GM18907 (cell line): ENCODE data around the gene SLC5A6.

Experiments
- ATAC-seq: cut with Tn5 transposase; IDR thresholded peaks from one replicate; pipeline ENCODE4 v1.9.1; 2021; ENCODE audit warnings: mild to moderate bottlenecking, moderate library complexity; ENCODE audit not compliant: unreplicated experiment

The SLC5A6 gene

GRCh38 chr2:27211943-27212625 lies at the start of gene SLC5A6, which contains the start of gene ATRAID:
TSS of gene SLC5A6 (minus strand) at chr2:27212268. CDS start at chr2:27207650, 4,618 bp downstream.
TSS of gene ATRAID (plus strand) at chr2:27212041. CDS start at chr2:27212369, 328 bp downstream.
- peak; percentile 82 for ATAC-seq

GRCh38 chr2:27261241-27261925 lies 49.3 kb upstream of the SLC5A6 start:
- no peak for ATAC-seq

- ATAC-seq, result no peak
These were observed 46.0 kb upstream of the SLC5A6 start for GRCh38 chr2:27258051-27258450.

- ATAC-seq, result no peak
These were observed 44.9 kb upstream of the SLC5A6 start for GRCh38 chr2:27256855-27257454.

- no peak for ATAC-seq
These were observed 43.6 kb upstream of the SLC5A6 start for GRCh38 chr2:27255660-27256059.

GRCh38 chr2:27255187-27255586 lies 43.1 kb upstream of the SLC5A6 start:
- ATAC-seq, result no peak

GRCh38 chr2:27251766-27252165 lies 39.7 kb upstream of the SLC5A6 start:
- ATAC-seq, result no peak

GRCh38 chr2:27250652-27251379 lies 38.7 kb upstream of the SLC5A6 start:
- ATAC-seq, result no peak

GRCh38 chr2:27249891-27250651 lies 38.0 kb upstream of the SLC5A6 start:
- ATAC-seq, result peak; percentile 44

GRCh38 chr2:27249159-27249890 lies 37.3 kb upstream of the SLC5A6 start:
- no peak for ATAC-seq

- no peak for ATAC-seq
These were observed 35.8 kb upstream of the SLC5A6 start for GRCh38 chr2:27247893-27248292.

- ATAC-seq, result no peak
These were observed 33.6 kb upstream of the SLC5A6 start for GRCh38 chr2:27245626-27246025.

- ATAC-seq, result no peak
These were observed 33.0 kb upstream of the SLC5A6 start for GRCh38 chr2:27245116-27245515.

GRCh38 chr2:27243391-27244130 lies 31.5 kb upstream of the SLC5A6 start:
- ATAC-seq, result no peak

- no peak for ATAC-seq
These were observed 30.5 kb upstream of the SLC5A6 start for GRCh38 chr2:27242614-27242951.

- no peak for ATAC-seq
These were observed 29.9 kb upstream of the SLC5A6 start for GRCh38 chr2:27241761-27242613.

GRCh38 chr2:27240406-27240805 lies 28.3 kb upstream of the SLC5A6 start:
- ATAC-seq, result no peak

GRCh38 chr2:27238976-27239375 lies 26.9 kb upstream of the SLC5A6 start:
- no peak for ATAC-seq
